ENCODE results near the gene MPI.

DNA sequence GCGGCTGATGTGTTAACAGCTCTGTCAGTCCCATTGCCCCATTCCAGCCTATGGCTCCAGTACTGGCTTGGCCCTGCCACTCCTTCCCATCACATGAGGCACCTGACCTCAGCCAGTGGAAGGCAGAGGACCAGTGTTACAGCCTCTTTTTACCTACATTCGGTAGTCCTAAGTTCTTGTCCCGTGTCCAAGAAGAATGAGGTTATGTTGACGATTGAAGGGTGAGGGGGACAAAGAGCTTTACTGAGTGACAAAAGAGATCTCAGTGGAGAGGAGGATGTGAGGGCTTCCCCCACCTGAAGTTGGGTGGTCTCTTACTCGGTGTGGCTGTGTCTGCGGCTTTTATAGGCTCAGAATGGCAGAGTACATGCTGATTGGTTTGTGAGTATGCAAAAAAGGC is 7.3 kb upstream of the MPI start:
- TF ChIP-seq, protein P1, sequence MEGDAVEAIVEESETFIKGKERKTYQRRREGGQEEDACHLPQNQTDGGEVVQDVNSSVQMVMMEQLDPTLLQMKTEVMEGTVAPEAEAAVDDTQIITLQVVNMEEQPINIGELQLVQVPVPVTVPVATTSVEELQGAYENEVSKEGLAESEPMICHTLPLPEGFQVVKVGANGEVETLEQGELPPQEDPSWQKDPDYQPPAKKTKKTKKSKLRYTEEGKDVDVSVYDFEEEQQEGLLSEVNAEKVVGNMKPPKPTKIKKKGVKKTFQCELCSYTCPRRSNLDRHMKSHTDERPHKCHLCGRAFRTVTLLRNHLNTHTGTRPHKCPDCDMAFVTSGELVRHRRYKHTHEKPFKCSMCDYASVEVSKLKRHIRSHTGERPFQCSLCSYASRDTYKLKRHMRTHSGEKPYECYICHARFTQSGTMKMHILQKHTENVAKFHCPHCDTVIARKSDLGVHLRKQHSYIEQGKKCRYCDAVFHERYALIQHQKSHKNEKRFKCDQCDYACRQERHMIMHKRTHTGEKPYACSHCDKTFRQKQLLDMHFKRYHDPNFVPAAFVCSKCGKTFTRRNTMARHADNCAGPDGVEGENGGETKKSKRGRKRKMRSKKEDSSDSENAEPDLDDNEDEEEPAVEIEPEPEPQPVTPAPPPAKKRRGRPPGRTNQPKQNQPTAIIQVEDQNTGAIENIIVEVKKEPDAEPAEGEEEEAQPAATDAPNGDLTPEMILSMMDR (IDR thresholded peaks at IDR 0.05; ENCODE audit: low read depth, low read length, missing input control): no peak
- TF ChIP-seq, protein P2, sequence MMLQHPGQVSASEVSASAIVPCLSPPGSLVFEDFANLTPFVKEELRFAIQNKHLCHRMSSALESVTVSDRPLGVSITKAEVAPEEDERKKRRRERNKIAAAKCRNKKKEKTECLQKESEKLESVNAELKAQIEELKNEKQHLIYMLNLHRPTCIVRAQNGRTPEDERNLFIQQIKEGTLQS (IDR thresholded peaks at IDR 0.05): no peak
- no peak for TF ChIP-seq TAF1 (conservative IDR thresholded peaks at IDR 0.05)
- TF ChIP-seq, protein P3, sequence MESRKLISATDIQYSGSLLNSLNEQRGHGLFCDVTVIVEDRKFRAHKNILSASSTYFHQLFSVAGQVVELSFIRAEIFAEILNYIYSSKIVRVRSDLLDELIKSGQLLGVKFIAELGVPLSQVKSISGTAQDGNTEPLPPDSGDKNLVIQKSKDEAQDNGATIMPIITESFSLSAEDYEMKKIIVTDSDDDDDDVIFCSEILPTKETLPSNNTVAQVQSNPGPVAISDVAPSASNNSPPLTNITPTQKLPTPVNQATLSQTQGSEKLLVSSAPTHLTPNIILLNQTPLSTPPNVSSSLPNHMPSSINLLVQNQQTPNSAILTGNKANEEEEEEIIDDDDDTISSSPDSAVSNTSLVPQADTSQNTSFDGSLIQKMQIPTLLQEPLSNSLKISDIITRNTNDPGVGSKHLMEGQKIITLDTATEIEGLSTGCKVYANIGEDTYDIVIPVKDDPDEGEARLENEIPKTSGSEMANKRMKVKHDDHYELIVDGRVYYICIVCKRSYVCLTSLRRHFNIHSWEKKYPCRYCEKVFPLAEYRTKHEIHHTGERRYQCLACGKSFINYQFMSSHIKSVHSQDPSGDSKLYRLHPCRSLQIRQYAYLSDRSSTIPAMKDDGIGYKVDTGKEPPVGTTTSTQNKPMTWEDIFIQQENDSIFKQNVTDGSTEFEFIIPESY (IDR thresholded peaks at IDR 0.05): no peak
- TF ChIP-seq JUND (IDR thresholded peaks at IDR 0.05): no peak
- TF ChIP-seq RAD21 (IDR thresholded peaks at IDR 0.05): no peak
- TF ChIP-seq, protein P4, sequence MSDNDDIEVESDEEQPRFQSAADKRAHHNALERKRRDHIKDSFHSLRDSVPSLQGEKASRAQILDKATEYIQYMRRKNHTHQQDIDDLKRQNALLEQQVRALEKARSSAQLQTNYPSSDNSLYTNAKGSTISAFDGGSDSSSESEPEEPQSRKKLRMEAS (IDR thresholded peaks at IDR 0.05): no peak
- TF ChIP-seq, protein P5, sequence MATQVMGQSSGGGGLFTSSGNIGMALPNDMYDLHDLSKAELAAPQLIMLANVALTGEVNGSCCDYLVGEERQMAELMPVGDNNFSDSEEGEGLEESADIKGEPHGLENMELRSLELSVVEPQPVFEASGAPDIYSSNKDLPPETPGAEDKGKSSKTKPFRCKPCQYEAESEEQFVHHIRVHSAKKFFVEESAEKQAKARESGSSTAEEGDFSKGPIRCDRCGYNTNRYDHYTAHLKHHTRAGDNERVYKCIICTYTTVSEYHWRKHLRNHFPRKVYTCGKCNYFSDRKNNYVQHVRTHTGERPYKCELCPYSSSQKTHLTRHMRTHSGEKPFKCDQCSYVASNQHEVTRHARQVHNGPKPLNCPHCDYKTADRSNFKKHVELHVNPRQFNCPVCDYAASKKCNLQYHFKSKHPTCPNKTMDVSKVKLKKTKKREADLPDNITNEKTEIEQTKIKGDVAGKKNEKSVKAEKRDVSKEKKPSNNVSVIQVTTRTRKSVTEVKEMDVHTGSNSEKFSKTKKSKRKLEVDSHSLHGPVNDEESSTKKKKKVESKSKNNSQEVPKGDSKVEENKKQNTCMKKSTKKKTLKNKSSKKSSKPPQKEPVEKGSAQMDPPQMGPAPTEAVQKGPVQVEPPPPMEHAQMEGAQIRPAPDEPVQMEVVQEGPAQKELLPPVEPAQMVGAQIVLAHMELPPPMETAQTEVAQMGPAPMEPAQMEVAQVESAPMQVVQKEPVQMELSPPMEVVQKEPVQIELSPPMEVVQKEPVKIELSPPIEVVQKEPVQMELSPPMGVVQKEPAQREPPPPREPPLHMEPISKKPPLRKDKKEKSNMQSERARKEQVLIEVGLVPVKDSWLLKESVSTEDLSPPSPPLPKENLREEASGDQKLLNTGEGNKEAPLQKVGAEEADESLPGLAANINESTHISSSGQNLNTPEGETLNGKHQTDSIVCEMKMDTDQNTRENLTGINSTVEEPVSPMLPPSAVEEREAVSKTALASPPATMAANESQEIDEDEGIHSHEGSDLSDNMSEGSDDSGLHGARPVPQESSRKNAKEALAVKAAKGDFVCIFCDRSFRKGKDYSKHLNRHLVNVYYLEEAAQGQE (IDR thresholded peaks at IDR 0.05): no peak
- TF ChIP-seq SP1 (IDR thresholded peaks at IDR 0.05): no peak

All from liver (tissue), 3 donors.